ENCODE results near the gene RRAS2. TPM values are rescaled to one million over a fixed set of nuclear protein-coding genes. Genes with fewer than 3 reads are reported as not detected.
"Not testable (repeated sequence)": the region's sequence is repeated elsewhere in the genome, so short reads cannot be mapped to it uniquely, and the experiment has no call there.

Gene RRAS2
- total RNA-seq, 1 donor from 2014 or later: 51.9 TPM

- TF ChIP-seq CTCF (IDR thresholded peaks at IDR 0.05; ENCODE audit: unreplicated experiment): no peak
- H3K4me3 Mint-ChIP-seq: no peak overlapping the region
- H3K9me3 Mint-ChIP-seq: no peaks in the 10 kb centered on the region
- no peaks in the 10 kb centered on the region for H3K4me1 Mint-ChIP-seq
- DNase-seq (ENCODE audit: low spot score in 2 of 2, unreplicated experiment in 2 of 2): no peak
- peaks cover 17% of the 10 kb centered on the region for H3K36me3 Mint-ChIP-seq
- no peak overlapping the region for H3K27ac Mint-ChIP-seq
- H3K27me3 Mint-ChIP-seq (ENCODE audit: low read depth): no peaks in the 10 kb centered on the region
Observed at GRCh38 chr11:14288189-14288935, 70.6 kb downstream of the RRAS2 start.

- not testable (repeated sequence) for H3K4me3 Mint-ChIP-seq, H3K4me1 Mint-ChIP-seq
- H3K27ac Mint-ChIP-seq: peak overlapping the region; percentile 34
Observed at GRCh38 chr11:14278869-14279268, 80.1 kb downstream of the RRAS2 start.

GRCh38 chr11:14275076-14275475 is 83.9 kb downstream of the RRAS2 start:
- no peak for DNase-seq (ENCODE audit: low spot score in 2 of 2, unreplicated experiment in 2 of 2)
- Mint-ChIP-seq H3K27ac (peak overlapping the region; percentile 54), H3K27me3 (ENCODE audit: low read depth) (no peaks in the 10 kb centered on the region), H3K36me3 (peaks cover 24% of the 10 kb centered on the region), H3K4me1 (peaks cover 7% of the 10 kb centered on the region), H3K9me3 (no peaks in the 10 kb centered on the region), H3K4me3 (no peak overlapping the region)
- TF ChIP-seq CTCF (IDR thresholded peaks at IDR 0.05; ENCODE audit: unreplicated experiment): no peak

More at GRCh38 chr11:14278869-14279268, 80.1 kb downstream of the RRAS2 start:
- H3K9me3 Mint-ChIP-seq; DNase-seq (ENCODE audit: low spot score in 2 of 2, unreplicated experiment in 2 of 2); H3K27me3 Mint-ChIP-seq (ENCODE audit: low read depth): not testable (repeated sequence)
- peaks cover 25% of the 10 kb centered on the region for H3K36me3 Mint-ChIP-seq

- no peaks in the 10 kb centered on the region for H3K9me3 Mint-ChIP-seq
Observed at GRCh38 chr11:14273895-14274294, 85.1 kb downstream of the RRAS2 start.

GRCh38 chr11:14270690-14271542 is 88.1 kb downstream of the RRAS2 start:
- H3K27ac Mint-ChIP-seq: no peak overlapping the region
- H3K36me3 Mint-ChIP-seq: peaks cover 19% of the 10 kb centered on the region
- peaks cover 13% of the 10 kb centered on the region for H3K9me3 Mint-ChIP-seq
- DNase-seq (ENCODE audit: low spot score in 2 of 2, unreplicated experiment in 2 of 2): no peak
- no peak for TF ChIP-seq CTCF (IDR thresholded peaks at IDR 0.05; ENCODE audit: unreplicated experiment)
- H3K4me1 Mint-ChIP-seq: peaks cover 7% of the 10 kb centered on the region
- no peaks in the 10 kb centered on the region for H3K27me3 Mint-ChIP-seq (ENCODE audit: low read depth)
- H3K4me3 Mint-ChIP-seq: no peak overlapping the region

More at GRCh38 chr11:14273895-14274294, 85.1 kb downstream of the RRAS2 start:
- Mint-ChIP-seq H3K4me1 (peaks cover 7% of the 10 kb centered on the region), H3K36me3 (peaks cover 18% of the 10 kb centered on the region), H3K27me3 (ENCODE audit: low read depth) (no peaks in the 10 kb centered on the region), H3K27ac (no peak overlapping the region), H3K4me3 (no peak overlapping the region)
- no peak for DNase-seq (ENCODE audit: low spot score in 2 of 2, unreplicated experiment in 2 of 2)
- TF ChIP-seq CTCF (IDR thresholded peaks at IDR 0.05; ENCODE audit: unreplicated experiment): no peak
